ENCODE results near the gene SMIM9. TPM values are rescaled to one million over a fixed set of nuclear protein-coding genes. Genes with fewer than 3 reads are reported as not detected.

SMIM9 gene
- polyA plus RNA-seq, 2 donors: not detected

Other genes starting within 250 kb of the SMIM9 start
- not detected for gene CTAG1A, start 249.5 kb downstream of the SMIM9 start, polyA plus RNA-seq
- gene CTAG1B, start 215.4 kb downstream of the SMIM9 start, polyA plus RNA-seq: under 1 TPM in 1 of 2 donors, not detected in 1; 0.04 TPM
- gene CTAG2, start 181.1 kb downstream of the SMIM9 start, polyA plus RNA-seq: 1 to 10 TPM in 1 of 2 donors, not detected in 1; 2.8 TPM
- gene GAB3, start 83.6 kb downstream of the SMIM9 start, polyA plus RNA-seq: under 1 TPM; 0.56 to 0.57 TPM
- 10 to 100 TPM; 22.3 to 43.0 TPM for gene DKC1, start 71.8 kb downstream of the SMIM9 start, polyA plus RNA-seq
- gene MPP1, start 29.2 kb downstream of the SMIM9 start, polyA plus RNA-seq: 1 to 10 TPM; 4.1 to 6.4 TPM
- 10 to 100 TPM; 13.9 to 17.0 TPM for gene F8A1, start 51.7 kb upstream of the SMIM9 start, polyA plus RNA-seq
- 1 to 10 TPM; 2.2 TPM for gene F8, start 188.1 kb upstream of the SMIM9 start, polyA plus RNA-seq
- gene FUNDC2, start 192.2 kb upstream of the SMIM9 start, polyA plus RNA-seq: 10 to 100 TPM; 31.8 to 58.4 TPM
- gene CMC4, start 236.5 kb upstream of the SMIM9 start, polyA plus RNA-seq: 10 to 100 TPM; 10.1 to 14.2 TPM
- 10 to 100 TPM; 11.6 to 64.1 TPM for gene MTCP1, start 236.5 kb upstream of the SMIM9 start, polyA plus RNA-seq
- gene BRCC3, start 236.8 kb upstream of the SMIM9 start, polyA plus RNA-seq: 10 to 100 TPM in 1 of 2 donors, 1 to 10 TPM in 1; 9.8 to 17.6 TPM

Measured in esophagus (tissue), 2 donors.